8988T (cell line): ENCODE measurements around the gene MYOF.

Source experiments
- DNase-seq: peaks from one replicate; pipeline ENCODE4 v3.0.0; 2011

Gene MYOF, protein sequence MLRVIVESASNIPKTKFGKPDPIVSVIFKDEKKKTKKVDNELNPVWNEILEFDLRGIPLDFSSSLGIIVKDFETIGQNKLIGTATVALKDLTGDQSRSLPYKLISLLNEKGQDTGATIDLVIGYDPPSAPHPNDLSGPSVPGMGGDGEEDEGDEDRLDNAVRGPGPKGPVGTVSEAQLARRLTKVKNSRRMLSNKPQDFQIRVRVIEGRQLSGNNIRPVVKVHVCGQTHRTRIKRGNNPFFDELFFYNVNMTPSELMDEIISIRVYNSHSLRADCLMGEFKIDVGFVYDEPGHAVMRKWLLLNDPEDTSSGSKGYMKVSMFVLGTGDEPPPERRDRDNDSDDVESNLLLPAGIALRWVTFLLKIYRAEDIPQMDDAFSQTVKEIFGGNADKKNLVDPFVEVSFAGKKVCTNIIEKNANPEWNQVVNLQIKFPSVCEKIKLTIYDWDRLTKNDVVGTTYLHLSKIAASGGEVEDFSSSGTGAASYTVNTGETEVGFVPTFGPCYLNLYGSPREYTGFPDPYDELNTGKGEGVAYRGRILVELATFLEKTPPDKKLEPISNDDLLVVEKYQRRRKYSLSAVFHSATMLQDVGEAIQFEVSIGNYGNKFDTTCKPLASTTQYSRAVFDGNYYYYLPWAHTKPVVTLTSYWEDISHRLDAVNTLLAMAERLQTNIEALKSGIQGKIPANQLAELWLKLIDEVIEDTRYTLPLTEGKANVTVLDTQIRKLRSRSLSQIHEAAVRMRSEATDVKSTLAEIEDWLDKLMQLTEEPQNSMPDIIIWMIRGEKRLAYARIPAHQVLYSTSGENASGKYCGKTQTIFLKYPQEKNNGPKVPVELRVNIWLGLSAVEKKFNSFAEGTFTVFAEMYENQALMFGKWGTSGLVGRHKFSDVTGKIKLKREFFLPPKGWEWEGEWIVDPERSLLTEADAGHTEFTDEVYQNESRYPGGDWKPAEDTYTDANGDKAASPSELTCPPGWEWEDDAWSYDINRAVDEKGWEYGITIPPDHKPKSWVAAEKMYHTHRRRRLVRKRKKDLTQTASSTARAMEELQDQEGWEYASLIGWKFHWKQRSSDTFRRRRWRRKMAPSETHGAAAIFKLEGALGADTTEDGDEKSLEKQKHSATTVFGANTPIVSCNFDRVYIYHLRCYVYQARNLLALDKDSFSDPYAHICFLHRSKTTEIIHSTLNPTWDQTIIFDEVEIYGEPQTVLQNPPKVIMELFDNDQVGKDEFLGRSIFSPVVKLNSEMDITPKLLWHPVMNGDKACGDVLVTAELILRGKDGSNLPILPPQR (N-terminal part only)

DNA sequence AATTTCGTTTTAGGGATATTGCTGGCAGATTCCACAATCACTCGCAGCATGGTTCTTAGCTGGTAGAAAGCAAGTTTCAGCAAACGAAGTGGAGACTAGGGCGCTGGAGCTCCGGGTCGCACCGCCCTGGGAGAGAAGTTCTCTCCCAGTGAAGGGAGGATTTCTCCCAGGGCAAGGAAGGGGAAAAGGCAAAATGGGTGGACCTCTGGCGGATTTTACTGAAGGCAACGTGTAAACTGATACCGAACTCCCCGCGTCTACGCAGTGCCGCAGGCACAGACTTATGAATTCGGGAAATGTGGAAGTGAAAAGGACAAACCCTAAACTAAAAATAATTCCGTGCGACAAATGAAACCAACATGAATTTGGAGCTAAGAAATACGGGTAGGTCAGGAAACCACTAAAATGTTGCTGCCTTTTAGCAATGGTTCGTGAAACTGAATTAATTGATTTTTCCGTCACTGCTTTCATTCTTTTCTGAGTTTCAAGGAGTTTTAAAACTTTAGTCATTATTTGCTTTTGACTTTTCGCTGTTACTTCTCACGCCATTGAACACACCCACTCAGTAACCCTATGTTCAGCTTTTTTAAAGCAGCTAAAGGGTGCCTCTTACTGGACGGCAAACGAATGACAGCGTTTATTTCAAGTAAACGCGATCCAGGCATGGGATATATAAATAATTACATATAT is at the start of gene MYOF:
TSS of gene MYOF (minus strand) at position 190 of the 690 bp plus-strand sequence. CDS start at position 50, 140 bp downstream.
- peak; percentile 25 for DNase-seq

DNA sequence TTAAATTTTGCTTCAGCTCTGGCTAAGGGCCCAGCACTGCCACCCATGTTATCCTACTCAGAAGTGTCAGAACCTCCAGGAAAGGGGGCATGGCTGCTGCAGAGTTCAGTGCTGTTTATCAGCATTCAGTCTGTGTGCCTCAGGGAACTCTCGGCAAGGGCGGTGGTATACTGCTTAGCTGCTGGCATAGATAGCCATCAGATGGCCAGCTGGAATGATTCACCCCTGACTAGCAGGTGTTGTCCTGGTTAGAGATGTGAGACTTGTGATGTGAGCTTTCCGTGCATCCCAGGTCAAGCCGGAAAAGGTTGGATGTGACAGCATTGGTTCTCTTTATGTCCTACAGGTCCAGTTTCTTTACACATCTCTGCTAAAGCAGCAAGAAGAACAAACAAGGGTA is 36.4 kb upstream of the MYOF start:
- no peak for DNase-seq

DNA sequence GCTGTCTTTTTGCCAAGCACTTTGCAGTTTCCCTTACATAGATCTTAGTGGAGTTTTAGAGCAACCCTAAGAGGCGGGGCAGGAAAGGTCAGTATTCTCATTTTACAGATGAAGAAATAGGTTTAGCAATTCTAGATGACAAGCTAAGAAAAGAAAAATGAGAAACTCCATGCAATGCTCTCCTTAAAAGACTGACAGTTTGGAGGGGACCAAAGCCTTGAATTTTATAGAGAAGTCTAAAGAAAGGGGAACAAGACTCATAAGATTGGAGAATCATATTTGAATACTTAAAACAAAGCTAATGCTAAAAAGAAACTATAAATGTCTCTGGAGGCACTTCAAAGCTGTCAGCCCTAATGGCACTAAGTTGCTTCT is 33.9 kb upstream of the MYOF start:
- DNase-seq = no peak

DNA sequence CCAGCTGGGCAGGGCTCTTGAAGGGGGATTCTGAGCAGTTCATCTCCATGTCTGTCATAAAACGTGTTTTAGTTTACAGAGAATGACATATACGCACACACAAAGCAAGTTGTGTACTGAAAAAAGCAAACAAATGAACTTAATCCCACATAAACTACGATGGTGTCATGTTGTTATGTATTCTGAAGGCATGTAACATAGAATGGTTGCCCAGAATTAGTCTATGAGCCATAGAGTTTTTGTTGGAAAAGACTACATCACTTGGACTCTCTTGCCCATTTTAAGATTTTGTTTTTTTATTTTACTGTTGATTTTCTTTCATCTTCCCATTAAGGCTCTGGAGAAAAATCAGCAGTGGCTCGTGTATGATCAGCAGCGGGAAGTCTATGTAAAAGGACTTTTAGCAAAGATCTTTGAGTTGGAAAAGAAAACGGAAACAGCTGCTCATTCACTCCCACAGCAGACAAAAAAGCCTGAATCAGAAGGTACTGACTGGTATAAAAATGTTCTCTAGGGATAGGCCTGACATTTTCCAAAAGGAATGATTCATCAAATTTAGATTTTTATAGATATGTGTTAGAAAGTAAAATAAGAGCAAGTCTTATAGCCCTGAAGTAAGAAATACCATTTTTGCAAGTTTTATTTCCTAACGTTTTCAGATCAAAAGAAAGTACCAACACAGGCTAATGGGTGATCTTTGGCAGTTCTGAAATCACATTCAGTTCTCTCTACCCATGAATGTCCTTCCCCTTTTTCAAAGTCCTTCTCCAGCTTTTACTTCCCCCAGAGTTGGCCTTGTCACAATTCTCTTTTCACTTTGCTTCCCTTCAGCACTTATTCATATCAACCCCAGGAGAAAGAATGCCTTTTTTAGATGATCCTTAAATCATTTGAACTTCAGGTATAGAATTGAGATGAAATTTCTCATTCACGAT is 33.2 kb upstream of the MYOF start:
- DNase-seq = no peak

DNA sequence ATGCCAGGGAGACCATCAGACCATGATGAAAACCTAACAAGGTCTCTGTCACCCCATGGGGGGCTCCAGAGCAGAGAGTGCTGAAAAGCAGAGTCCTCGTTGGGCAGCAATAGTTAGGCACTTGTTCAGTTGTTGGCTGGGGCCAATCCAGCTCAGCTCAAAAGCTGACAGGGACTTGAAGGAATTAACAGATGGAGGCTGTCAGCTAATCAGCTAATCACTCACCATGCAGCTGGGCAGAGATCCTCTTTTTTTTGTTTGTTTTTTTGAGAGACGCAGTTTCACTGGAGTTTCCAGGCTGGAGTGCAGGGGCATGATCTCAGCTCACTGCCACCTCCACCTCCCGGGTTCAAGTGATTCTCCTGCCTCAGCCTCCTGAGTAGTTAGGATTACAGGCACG is 32.4 kb upstream of the MYOF start:
- no peak for DNase-seq

DNA sequence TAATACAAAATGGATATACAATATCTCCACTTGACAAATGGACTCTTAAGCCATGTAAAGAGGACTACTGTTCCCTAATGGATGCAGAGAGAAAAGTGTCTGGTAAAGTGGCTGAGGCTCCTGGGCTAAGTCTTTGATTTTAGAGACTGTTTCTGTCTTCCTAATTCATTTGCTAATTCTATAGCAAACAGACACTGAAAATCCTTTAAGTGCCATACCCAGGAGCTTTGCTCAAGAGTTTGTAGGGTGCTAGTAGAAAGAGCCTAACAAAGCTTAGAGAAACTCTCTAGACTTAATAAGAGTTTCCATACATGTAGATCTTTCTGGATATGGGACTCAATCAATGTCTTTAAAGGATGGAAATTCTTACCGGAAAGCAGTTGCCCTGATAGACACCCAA is 31.0 kb upstream of the MYOF start:
- DNase-seq = no peak

DNA sequence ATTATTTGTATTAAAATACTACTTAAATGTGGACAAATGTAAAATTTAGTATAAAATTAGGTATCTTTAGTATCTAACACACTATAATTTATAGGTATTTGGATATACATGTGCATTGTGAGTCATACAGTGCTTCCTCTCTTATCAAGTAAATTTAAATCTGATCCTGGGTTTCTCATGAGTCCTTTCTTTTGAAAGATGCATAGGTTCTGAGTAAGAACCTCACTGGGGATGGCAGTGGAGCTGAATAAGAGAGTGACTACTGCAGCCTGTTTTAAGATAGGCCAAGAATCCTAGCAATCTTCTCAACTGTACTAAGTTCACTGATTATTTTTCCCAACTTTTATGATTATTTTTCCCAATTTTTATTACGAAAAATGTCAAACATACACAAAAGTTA is 30.4 kb upstream of the MYOF start:
- DNase-seq = no peak

DNA sequence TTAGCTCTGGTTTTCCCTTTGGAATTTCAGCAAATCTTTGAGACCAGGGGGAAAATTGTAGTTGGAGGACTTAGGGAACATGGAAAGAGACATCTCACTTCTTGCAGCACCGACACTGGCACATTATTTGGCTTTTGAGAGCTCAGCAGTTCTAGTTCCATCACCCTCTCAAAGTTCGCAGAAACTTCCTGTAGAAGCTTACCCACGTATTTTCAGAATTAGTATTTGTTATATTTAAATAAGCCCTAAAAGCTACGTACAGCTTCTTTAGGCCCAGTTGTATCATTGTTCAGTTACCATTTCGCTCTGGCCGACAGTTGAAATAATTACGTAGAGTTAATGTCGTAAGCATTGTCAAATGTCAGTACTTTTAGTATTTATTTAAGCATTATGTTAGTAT is 27.7 kb upstream of the MYOF start:
- DNase-seq = no peak

DNA sequence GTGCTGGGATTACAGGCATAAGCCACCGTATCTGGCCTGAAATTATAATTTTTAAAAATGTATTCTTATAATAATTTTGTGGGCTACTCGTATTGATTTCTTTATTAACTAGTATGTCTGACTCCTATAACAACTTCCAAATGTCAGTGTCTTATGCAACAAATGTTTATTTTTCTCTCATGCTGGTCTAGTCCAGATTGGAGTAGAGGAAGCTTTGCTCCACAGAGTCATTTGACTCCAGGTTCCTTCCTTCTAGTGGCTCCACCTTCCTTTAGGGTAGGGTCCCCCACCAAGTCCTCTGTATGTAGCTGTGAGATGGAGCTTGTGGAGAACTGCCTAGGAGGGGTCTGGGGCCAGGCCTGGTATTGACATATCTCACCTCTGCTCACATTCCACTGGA is 22.9 kb upstream of the MYOF start:
- DNase-seq = no peak

DNA sequence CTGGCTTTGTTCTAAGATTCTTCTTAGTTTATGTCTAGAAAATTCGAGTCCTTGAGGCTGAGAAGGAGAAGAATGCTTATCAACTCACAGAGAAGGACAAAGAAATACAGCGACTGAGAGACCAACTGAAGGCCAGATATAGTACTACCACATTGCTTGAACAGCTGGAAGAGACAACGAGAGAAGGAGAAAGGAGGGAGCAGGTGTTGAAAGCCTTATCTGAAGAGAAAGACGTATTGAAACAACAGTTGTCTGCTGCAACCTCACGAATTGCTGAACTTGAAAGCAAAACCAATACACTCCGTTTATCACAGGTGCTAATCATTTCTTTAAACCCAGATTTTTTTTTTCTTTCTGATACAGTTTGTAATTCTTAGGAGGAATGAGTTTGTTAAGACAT is 20.9 kb upstream of the MYOF start:
- DNase-seq = no peak

DNA sequence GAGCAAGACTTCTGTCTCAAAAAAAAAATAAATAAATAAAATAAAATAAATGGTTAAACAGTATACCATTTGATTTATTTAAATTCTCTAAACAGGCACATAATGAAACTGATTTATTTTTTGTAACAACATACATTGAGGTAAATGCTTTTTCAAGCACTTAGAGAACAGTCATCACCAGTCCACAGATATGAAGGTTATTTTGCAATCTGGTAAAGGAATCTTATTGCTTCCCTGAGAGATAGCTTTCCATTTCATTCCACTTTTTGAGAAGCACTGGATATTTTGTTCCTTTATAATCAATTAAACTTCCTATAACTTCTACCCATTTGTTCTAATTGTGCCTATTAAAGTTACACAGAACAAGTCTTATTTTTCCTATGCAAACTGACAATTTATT is 19.5 kb upstream of the MYOF start:
- no peak for DNase-seq

DNA sequence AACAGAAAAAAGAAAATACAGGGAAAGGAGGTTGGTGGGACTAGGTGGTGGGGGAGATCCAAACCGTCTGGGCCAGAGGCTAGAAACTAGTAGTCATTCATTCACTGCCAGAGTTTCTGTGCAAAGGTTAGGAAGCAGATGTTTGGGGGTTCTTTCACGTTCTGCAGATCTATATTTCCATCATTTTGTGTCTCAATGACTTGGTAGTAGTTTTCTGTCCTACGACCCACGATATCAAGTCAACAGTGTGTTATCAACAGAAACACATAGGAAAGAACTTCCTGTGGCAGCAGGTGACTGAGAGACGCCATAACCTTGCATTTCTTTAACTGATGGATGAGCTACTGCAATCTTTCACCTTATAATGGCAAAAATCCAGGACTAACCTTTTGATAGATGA is 16.0 kb upstream of the MYOF start:
- no peak for DNase-seq

DNA sequence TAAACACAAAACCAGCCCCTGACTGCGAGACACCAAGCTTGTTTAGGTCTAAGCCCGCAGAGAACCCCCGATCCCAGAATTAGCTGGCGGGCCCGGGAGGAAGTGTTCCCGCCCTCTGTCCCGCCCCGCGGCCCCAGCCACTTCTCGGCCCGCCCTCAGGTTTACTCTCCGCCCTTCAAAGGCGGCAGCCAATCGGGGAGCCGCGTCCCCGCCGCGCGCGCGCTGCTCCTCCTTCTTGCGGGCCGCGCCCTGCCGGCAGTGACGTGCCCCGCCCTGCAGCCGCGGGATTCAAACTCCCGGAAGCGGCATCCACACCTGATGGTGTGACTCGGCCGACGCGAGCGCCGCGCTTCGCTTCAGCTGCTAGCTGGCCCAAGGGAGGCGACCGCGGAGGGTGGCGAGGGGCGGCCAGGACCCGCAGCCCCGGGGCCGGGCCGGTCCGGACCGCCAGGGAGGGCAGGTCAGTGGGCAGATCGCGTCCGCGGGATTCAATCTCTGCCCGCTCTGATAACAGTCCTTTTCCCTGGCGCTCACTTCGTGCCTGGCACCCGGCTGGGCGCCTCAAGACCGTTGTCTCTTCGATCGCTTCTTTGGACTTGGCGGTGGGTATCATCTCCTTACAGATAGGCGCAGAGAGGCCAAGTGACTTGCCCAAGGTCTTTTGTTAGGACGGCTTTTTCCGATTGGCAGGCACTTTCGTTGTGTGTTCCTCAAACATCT is 14.3 kb upstream of the MYOF start, which contains the start of gene CEP55:
TSS of gene CEP55 (plus strand) at position 291 of the 720 bp plus-strand sequence. CDS start 3,440 bp downstream, outside the sequence.
- peak; percentile 61 for DNase-seq

DNA sequence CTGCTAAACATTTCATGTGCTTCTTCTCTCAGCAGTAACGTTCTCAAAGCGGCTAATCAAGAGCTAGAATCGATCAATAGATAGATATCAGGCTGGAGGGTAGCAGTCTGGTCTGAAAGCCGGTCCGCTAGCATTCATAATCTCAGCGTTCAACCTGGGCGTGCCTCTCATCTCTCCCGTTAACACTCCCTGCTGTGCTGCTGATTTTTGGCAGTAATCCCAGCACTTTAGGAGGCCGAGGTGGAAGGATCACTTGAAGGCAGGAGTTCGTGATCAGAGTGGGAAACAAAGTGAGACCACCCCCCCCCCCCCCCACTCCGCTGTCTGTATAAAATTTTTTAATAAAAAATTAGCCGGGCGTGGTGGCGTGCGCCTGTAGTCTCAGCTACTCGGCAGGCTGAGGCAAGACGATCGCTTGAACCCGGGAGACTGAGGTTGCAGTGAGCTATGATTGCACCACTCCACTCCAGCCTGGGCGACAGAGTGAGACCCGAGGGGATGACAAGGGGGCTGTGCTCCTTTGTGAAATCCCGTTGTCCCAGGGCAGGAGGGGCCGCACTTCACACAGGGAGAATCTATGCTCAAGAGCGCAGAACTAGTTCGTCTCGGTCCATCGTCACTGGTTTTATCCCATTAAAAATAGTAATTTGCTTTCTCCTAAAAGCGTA is 13.7 kb upstream of the MYOF start:
- DNase-seq = no peak

DNA sequence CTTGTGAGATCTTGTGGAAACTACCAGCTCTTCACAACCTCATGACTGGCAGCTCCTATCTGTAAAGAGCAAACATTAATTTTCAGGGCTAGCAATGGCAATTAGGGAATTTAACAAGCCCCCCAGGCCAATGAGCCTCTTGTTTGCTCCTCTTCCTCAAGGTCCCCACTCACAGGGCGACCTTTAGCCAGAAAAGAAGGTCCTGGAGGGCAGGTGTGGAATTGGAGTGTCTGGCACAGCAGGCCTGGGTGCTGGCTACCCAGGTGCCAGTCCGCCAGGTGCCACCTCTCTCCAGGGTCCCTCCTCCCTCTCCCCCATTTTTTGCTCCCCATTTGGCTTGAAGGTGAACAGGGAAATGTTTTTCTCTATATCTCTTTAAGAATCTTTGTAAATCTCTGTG is 12.4 kb upstream of the MYOF start:
- DNase-seq = no peak

DNA sequence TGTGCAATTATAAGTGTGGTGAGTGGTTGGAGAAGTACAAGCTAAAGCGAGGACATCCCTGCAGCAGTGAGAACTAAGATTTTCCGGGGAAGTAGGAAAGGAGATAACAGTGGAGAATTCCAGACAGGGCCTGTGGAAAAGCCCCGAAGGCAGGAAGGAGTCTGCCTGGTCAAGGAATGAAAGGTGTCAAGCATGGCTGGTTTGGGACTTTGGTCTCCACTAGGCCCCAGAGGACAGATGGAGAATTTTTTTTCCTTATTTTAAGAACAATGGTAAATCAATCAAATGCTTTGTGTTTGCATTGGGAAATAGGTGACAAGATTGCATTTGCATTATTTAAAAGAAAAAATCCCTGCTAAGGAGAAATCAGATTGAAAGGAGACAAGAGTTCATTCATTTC is 11.0 kb upstream of the MYOF start:
- DNase-seq = no peak

DNA sequence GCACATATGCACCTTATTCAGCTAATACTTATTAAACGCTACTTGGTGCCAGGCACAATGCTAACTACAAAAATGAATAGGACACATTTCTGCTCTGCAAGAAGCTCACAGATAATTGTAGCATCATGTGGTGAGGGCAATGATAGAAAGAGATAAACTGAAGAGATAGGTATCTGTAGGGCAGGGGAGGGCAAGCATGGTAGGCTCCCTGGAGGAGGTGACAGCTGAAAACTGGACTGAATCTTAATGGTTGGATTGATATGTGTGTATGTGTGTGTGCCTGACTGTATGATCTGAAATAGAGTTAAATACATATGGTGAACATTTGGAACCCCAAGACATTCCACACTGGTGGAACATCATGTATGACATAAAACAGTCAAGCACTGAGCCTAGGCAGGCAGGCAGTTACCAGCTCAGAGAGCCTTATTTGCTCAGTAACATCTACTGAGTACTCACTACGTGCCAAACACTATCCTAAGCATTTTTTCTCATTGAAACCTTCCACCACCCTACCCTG is 9.5 kb upstream of the MYOF start:
- DNase-seq = no peak

DNA sequence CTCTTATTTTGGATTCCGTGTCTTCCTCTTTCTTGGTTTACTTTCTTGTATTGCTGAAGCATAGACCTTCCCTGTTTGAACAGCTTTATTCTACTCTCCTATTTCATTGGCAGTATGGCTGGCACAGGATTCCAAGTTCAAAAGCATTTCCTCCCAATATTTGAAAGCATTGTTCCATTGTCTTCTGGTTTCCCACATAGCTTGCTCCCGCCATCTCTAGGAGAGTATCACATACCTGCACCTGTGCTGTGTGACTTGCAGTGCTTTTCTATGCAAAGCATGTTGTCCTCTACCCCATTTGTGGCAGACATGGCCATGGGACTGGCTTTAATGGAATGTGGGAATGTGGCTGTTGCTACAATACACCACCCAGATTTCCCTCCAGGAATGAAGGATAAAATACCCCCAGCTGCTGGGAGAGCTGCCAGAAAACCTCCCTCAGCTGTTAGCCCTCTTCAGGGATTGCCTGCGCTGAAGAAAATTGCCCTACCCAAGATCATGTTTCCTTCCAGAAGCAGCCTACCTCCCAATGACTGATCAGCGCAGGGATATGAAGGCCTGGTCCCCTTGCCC is 6.9 kb upstream of the MYOF start:
- DNase-seq = no peak

DNA sequence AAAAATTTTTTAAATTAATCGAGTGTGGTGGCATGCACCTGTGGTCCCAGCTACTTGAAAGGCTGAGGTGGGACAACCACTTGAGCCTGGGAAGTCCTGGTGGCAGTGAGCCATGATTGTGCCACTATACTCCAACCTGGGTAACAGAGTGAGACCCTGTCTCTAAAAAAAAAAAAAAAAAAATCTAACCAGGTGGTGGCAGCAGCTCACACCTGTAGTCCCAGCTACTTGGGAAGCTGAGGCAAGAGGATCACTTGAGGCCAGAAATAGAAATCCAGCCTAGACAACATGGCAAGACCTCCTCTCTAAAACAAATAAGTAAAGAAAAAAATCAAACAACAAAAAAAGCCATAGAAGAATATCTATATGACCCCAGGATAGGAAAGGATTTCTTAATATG is 3.6 kb upstream of the MYOF start:
- DNase-seq = no peak
